WI38 (cell line): ENCODE measurements around the gene CEP72.
"Not testable (repeated sequence)": the region's sequence is repeated elsewhere in the genome, so short reads cannot be mapped to it uniquely, and the experiment has no call there.

Experiments used
- H3K4me3 ChIP-seq: 2 replicates; pipeline ENCODE4 v1.5.1; 2011; ENCODE audit warnings: low read depth, mild to moderate bottlenecking, control low read depth, low read length
- CTCF ChIP-seq: IDR thresholded peaks from 2 replicates; pipeline ENCODE4 v1.5.1; 2012; ENCODE audit warnings: low read depth, mild to moderate bottlenecking, control low read depth, low read length

CEP72 gene

GRCh38 chr5:683551-684481 is 71.7 kb downstream of the CEP72 start:
- no peak for TF ChIP-seq CTCF
- H3K4me3 ChIP-seq = no peak overlapping the region

GRCh38 chr5:684751-685216 is 72.6 kb downstream of the CEP72 start:
- no peak overlapping the region for H3K4me3 ChIP-seq
- no peak for TF ChIP-seq CTCF

GRCh38 chr5:685262-686171 is 73.4 kb downstream of the CEP72 start:
- TF ChIP-seq CTCF = no peak
- no peak overlapping the region for H3K4me3 ChIP-seq

- H3K4me3 ChIP-seq = not testable (repeated sequence)
Observed at GRCh38 chr5:686172-686523, 74.0 kb downstream of the CEP72 start.

GRCh38 chr5:686936-687335 is 74.8 kb downstream of the CEP72 start:
- H3K4me3 ChIP-seq = not testable (repeated sequence)

- H3K4me3 ChIP-seq = not testable (repeated sequence)
Observed at GRCh38 chr5:688348-689010, 76.3 kb downstream of the CEP72 start.

GRCh38 chr5:690293-690692 is 78.2 kb downstream of the CEP72 start:
- H3K4me3 ChIP-seq = not testable (repeated sequence)

- H3K4me3 ChIP-seq = not testable (repeated sequence)
Observed at GRCh38 chr5:691049-691448, 78.9 kb downstream of the CEP72 start.

- no peak overlapping the region for H3K4me3 ChIP-seq
- no peak for TF ChIP-seq CTCF
Observed at GRCh38 chr5:691817-692528, 79.8 kb downstream of the CEP72 start.

- H3K4me3 ChIP-seq = not testable (repeated sequence)
Observed at GRCh38 chr5:692529-693041, 80.4 kb downstream of the CEP72 start.

- H3K4me3 ChIP-seq = not testable (repeated sequence)
Observed at GRCh38 chr5:693271-694041, 81.3 kb downstream of the CEP72 start, which contains the start of gene TPPP. Gene TPPP (minus strand): TSS chr5:693352. CDS start chr5:678060, 15,292 bp downstream.

GRCh38 chr5:694042-694431 is 81.9 kb downstream of the CEP72 start:
- not testable (repeated sequence) for H3K4me3 ChIP-seq

- H3K4me3 ChIP-seq = not testable (repeated sequence)
Observed at GRCh38 chr5:695475-695874, 83.3 kb downstream of the CEP72 start.
